Measurements from ENCODE around the gene FOXJ1. TPM values are rescaled to one million over a fixed set of nuclear protein-coding genes. Genes with fewer than 3 reads are reported as not detected.

The FOXJ1 gene
- polyA plus RNA-seq, 1 donor, result 15.5 TPM

DNA sequence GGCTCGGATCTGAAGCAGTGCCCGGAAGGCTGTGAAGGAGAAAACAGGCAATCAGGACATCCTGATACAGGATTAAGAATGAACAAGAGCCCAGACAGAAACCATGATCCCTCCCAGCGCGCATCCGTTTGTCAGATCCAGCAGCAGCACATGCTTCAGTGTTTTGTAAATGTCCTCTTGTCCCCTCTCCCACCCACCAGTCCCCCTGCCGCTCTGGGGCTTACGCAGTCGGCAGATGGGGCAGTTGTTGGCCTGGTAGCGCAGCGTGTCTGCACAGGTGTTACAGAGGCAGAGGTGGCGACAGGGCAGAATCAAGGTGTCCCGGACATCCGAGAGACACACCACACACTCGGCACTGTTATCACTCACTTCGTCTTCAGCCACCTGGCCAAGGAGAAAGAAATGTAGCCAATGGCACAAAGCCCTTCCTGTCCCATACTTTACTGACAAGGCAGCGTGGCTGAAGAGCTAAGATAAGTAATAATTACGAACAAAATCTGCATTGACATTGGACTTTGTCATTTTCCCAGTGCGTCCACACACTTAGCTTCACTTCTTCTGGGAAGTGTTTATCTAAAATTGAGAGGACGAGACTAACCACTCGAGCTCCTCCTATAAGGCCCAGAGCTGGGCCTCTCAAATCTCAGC, 20.7 kb upstream of the FOXJ1 start:
- no peak for DNase-seq

GRCh38 chr17:76160896-76161528, 20.0 kb upstream of the FOXJ1 start:
- DNase-seq, result no peak

DNA sequence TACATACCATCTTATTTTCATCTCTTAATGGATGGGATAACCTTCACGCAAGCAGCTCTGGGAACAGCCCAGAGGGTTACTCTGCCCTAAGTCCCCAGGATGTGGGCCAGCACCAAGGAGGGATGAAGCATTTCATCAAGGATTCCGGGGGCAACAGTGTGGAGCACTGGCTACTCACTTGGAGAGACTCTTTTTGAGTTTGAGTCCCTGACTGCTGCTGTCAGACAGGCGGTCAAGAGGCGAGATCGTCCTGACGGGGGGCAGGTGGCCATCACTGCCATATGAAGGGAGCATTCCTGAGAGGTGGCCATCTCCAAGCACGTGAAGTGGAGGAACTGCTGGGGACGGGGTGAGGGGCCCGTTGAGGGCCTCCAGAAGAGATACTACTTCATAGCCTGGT, 18.1 kb upstream of the FOXJ1 start:
- DNase-seq, result no peak

GRCh38 chr17:76157759-76158158, 16.7 kb upstream of the FOXJ1 start:
- no peak for DNase-seq

DNA sequence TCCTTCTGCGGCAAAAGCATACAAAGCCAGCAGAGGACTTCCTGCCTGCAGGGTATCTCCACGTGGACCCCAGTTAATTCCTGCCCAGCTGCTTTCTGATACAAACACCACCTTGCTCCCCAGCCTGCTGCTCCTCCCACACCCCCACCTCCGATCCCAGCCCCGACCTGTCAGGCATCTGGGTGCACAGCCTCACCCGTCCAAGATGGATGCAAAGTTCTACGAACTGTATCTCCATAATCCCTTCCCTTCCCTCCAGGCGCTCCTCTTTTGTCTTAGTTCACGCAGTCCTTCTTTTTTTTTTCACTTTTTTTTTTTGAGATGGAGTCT, 15.6 kb upstream of the FOXJ1 start:
- no peak for DNase-seq

DNA sequence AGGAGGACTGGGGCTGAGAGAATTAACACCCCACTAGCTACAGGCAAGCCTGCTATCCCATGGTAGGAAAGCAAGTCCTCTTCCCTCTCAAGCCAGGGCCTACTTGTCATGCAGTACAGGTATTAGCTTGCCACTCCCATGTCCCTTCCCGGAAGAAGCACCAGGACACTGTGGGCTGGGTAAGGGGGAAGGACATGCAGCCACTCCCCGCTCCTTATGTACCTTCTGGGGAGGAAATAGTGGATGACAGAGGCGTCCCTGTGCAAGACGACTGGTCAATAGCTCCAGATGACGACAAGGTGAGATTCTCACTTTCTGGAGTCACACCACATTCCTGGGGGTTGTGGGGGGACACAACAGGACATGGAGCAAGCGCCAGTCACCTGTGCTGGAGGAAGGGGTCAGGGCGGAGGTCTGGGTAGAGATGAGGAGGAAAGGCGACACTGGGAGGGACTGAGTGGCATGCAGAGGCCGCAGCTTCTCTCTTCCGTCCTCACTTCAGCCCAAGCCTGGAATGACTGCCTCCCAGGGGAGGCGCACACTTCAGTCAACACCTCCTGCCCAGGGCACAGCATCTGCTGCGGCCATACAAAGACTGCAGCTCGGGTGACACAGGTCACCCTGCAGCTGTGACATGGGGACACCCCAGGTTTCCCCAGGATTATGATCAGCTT, 15.1 kb upstream of the FOXJ1 start:
- DNase-seq, result no peak

DNA sequence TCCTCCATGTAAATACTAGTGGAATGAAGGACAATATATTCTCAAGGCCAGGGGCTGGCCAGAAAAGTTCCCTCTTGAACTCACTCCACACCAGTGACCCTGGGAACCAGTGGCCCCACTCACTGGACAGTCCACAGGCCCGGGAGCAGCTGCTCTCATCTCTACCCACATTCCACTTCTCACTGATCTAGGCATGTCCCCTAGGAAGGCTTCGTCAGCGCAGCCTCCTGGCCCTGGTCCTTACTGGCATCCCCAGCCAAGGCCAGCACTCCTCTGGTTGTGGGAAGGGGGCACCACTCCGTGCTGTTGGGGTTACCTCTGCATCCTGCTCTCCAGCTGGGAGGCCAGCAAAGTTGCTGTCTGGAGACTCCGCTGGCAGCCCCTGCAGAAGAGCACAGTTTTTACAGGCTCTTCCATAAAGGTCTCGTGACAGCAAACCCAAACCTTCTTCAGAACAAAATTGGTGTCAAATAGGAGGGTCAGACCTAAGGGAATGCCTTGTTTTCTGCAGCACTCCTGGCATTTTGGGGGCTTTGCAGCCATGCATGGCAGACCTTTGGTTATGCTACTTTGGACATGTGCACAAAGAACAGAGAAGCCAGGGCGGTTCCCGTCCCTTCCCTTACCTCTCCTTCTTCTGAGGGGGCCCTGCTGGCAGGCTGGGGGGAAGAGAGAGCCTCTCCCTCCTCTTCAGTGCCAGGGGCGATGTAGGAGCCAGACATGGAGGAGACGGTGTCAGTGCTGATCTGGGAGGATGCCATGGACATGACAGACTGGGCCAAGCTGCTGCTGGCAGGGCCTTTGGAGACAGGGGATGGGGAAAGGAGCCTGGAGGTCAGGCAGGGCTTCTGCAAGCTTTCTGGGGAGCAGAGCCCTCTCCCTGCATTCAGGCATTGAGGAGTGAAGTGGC, 14.1 kb upstream of the FOXJ1 start:
- no peak for DNase-seq

GRCh38 chr17:76154292-76154691, 13.2 kb upstream of the FOXJ1 start:
- DNase-seq, result no peak

DNA sequence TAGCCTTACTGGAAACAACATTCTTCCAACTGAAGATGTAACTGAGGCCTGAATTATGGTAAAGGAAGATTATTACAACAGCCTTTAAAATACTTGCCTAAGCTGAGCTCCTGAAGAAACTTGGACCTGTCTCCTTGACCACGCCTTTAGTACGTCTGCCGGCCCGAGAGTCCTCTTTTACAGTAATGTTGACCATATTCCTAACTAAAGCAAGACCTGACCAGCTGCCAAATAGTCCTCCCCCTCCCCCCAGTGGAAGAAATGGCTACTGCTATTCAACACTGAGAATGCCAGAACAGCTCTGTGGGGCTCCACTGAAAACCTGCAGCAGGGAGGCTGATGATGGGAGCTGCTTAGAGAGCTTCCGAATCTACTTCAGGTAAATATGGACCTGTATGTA, 12.6 kb upstream of the FOXJ1 start:
- DNase-seq, result no peak

DNA sequence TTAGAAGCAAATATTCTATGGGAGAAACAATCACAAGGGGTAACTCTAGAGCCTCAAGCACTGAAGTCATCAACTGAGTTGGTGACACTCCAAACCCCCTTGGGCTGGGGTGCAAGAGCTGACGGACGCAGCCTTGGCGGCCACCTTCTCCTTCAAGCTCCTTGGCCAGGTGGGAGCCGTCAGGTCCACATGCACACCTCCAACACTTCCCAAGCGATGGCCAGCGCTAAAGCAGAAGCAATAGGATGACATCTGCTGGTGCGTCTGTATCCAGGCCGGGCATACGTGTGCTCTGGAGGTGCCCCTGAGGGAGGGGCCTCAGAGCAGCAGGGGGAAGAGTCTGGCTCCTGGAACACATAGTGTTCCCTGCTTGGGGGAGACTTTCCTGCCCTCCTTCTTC, 12.2 kb upstream of the FOXJ1 start:
- DNase-seq, result no peak

GRCh38 chr17:76152591-76152990, 11.5 kb upstream of the FOXJ1 start:
- no peak for DNase-seq

- DNase-seq, result no peak
Observed at GRCh38 chr17:76151896-76152454, 10.9 kb upstream of the FOXJ1 start.

GRCh38 chr17:76150712-76151622, 9.9 kb upstream of the FOXJ1 start:
- DNase-seq, result no peak

- no peak for DNase-seq
Observed at GRCh38 chr17:76149214-76149613, 8.2 kb upstream of the FOXJ1 start.

GRCh38 chr17:76148015-76148326, 6.9 kb upstream of the FOXJ1 start:
- DNase-seq, result no peak

DNA sequence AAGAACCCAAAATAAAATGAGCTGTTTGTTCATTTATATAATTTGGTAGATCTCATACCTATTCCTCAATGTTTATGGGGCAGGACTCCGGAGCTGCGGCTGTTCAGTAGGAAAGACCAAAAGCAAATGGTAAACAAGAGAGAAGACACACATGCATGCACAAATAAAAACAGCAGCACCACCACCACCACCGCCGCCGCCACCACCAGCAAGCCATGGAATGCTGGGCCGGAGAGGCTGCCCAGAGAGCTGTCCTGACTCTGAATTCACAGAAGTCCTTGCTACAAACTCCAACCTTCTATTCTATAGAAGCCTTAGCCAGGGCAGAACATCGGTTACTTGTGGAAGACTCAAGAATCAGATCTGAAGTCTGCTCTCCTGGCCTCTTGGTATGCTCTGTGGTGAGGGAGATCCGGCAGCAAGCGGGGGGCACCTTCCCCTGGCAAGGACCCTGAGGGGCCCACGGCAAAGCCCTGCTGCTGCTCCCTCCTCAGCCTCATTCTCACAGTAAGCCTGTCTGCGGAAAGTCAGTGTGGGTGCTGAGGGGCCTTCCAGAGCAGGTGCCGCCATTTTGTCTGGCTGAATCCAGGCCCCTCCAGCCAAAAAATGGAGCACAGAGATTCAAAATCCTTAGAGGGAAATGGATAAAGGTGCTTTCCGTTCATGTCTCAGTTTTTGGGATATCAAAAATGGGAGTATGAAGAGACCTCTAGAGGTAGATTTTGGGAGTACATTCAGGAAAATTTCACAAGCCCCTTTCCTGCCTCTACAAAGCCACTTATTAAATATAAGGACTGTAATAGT, 6.4 kb upstream of the FOXJ1 start:
- no peak for DNase-seq

DNA sequence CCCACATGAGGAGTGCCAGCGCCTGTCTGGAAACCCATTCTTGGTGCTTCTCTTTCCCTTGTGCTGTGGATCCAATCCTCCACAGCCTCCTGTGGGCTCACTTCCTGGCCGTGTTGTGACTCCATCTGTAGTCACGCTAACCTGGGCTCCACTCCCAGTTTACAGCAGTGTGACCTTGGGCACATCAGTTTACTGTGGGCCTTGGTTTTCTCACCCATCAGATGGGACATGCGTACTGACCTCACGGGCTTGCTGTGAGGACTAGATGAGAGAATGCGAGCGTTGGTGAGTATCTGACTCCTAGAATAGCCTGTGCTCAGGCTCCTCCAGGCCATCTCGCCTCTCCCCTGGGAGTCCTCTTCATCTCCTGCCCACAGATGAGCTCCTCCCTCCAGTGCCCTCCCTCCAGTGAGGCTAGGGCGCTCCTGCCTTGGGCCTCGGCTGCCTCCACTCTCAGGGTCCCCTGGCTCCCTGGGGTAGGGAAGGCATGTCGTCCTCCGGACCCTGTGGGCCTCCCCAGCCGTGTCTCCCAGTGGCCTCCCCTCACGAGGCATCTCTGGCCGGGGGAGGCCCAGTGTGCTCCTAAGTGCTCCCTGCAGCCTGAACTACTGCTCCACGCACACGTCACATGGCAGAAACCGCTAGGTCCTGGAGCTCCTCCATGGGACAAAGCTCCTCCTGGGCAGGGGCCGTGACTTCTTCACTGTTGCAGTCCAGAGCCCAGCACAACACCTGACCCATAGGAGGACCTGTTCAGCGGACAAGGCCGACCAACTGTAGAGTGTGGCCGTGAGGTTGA, 5.2 kb upstream of the FOXJ1 start:
- DNase-seq, result no peak

GRCh38 chr17:76145231-76146052, 4.4 kb upstream of the FOXJ1 start:
- DNase-seq, result no peak

- DNase-seq, result no peak
Observed at GRCh38 chr17:76142585-76143041, 1.6 kb upstream of the FOXJ1 start.

Data from left kidney (tissue), 2 donors.